Smooth muscle cell (in vitro differentiated cells): ENCODE measurements around the gene CAPZA1. TPM values are rescaled to one million over a fixed set of nuclear protein-coding genes. Genes with fewer than 3 reads are reported as not detected.

Experiments
- DNase-seq: peaks from one replicate; lab custom pipeline; 2025; ENCODE audit not compliant: unreplicated experiment; lab: John Stamatoyannopoulos, UW
- H2AFZ ChIP-seq: fragments of 200-600 bp; sonication (generic); 2 replicates; pipeline ENCODE4 v1.6.0; 2016; ENCODE audit warnings: antibody characterized with exemption, low read depth, mild to moderate bottlenecking
- H3F3A ChIP-seq: fragments of 200-600 bp; sonication (generic); 2 replicates; pipeline ENCODE4 v1.6.0; 2017; ENCODE audit warnings: antibody characterized with exemption, low read depth
- H3K27ac ChIP-seq: fragments of 200-600 bp; sonication (generic); 2 replicates; pipeline ENCODE4 v1.5.1; 2016; ENCODE audit warnings: low read depth, mild to moderate bottlenecking
- H3K27me3 ChIP-seq: fragments of 200-600 bp; sonication (generic); 2 replicates; pipeline ENCODE4 v1.6.1; 2016; ENCODE audit warnings: low read depth, mild to moderate bottlenecking
- H3K36me3 ChIP-seq: fragments of 200-600 bp; sonication (generic); 2 replicates; pipeline ENCODE4 v1.5.1; 2016; ENCODE audit warnings: low read depth
- H3K4me1 ChIP-seq: fragments of 200-600 bp; sonication (generic); 2 replicates; pipeline ENCODE4 v1.5.1; 2016; ENCODE audit warnings: low read depth
- H3K4me2 ChIP-seq: fragments of 200-600 bp; sonication (generic); 2 replicates; pipeline ENCODE4 v1.6.0; 2016; ENCODE audit warnings: mild to moderate bottlenecking
- H3K4me3 ChIP-seq: fragments of 200-600 bp; sonication (generic); 2 replicates; pipeline ENCODE4 v1.5.1; 2016; ENCODE audit warnings: mild to moderate bottlenecking
- H3K79me2 ChIP-seq: fragments of 200-600 bp; sonication (generic); 2 replicates; pipeline ENCODE4 v1.6.0; 2016; ENCODE audit warnings: low read depth, mild to moderate bottlenecking
- H3K9ac ChIP-seq: fragments of 200-600 bp; sonication (generic); 2 replicates; pipeline ENCODE4 v1.6.0; 2016; ENCODE audit warnings: low read depth
- H3K9me3 ChIP-seq: fragments of 200-600 bp; sonication (generic); replicated peaks from 2 replicates; pipeline ENCODE4 v1.5.1; 2016; ENCODE audit warnings: low read depth
- H4K20me1 ChIP-seq: fragments of 200-600 bp; sonication (generic); 2 replicates; pipeline ENCODE4 v1.6.0; 2016; ENCODE audit warnings: low read depth
- CTCF ChIP-seq: fragments of 200-600 bp; sonication (generic); IDR thresholded peaks from 2 replicates; pipeline ENCODE4 v1.5.1; 2017; ENCODE audit warnings: borderline replicate concordance, mild to moderate bottlenecking, antibody characterized with exemption; ENCODE audit not compliant: insufficient read depth, poor library complexity, severe bottlenecking
- WGBS: methylation state at CpG from one replicate; pipeline ENCODE4 v1.1.7; 2016; ENCODE audit warnings: low lambda C conversion rate; 5-methylcytosine and 5-hydroxymethylcytosine counted together
- polyA plus RNA-seq: library from polyadenylated mRNA; unstranded; fragments of >200 nt; fragmentation: Nextera tagmentation; extraction: Ambion mirVana; gene quantifications from 2 replicates; pipeline ENCODE4 v1.2.1, GENCODE V29; 2016
- total RNA-seq: library from RNA; depleted of rRNA; stranded (reverse); fragments of >200 nt; gene quantifications from 2 replicates; pipeline ENCODE4 v1.2.3, GENCODE V29; 2014

The CAPZA1 gene
- total and polyA plus RNA-seq, 2 experiments from 2014 or later = 100 to 264 TPM

GRCh38 chr1:112712701-112713128, 93.1 kb downstream of the CAPZA1 start:
- no peak overlapping the region for H2AFZ ChIP-seq
- no peak overlapping the region for H3K4me3 ChIP-seq
- no peak overlapping the region for H3K27ac ChIP-seq
- no peak for TF ChIP-seq CTCF
- no peaks in the 10 kb centered on the region for H3F3A ChIP-seq
- H3K27me3 ChIP-seq = no peaks in the 10 kb centered on the region
- no peaks in the 10 kb centered on the region for H3K9me3 ChIP-seq
- no peak overlapping the region for H3K4me2 ChIP-seq
- 86% methylated on average over 9 of the region's 9 CpGs for WGBS
- no peaks in the 10 kb centered on the region for H3K79me2 ChIP-seq
- no peaks in the 10 kb centered on the region for H3K36me3 ChIP-seq
- no peak overlapping the region for H3K9ac ChIP-seq
- H3K4me1 ChIP-seq = peaks cover 12% of the 10 kb centered on the region
- DNase-seq = no peak
- no peaks in the 10 kb centered on the region for H4K20me1 ChIP-seq

- WGBS = 47% methylated on average over 14 of the region's 14 CpGs
- Histone ChIP-seq H3K9ac (no peak overlapping the region), H3K4me3 (peak overlapping the region; percentile 61)
These were observed 94.1 kb downstream of the CAPZA1 start for GRCh38 chr1:112713466-112714312.

GRCh38 chr1:112714313-112715263, 95.0 kb downstream of the CAPZA1 start:
- H3K9ac ChIP-seq = no peak overlapping the region
- no peaks in the 10 kb centered on the region for H3K79me2 ChIP-seq
- DNase-seq = peak; percentile 52

More at GRCh38 chr1:112713466-112714312, 94.1 kb downstream of the CAPZA1 start:
- Histone ChIP-seq H3K27me3 (no peaks in the 10 kb centered on the region), H2AFZ (peak overlapping the region; percentile 79), H3K79me2 (no peaks in the 10 kb centered on the region), H3K27ac (no peak overlapping the region), H4K20me1 (no peaks in the 10 kb centered on the region), H3K4me2 (peak overlapping the region; percentile 87), H3K36me3 (no peaks in the 10 kb centered on the region), H3K9me3 (no peaks in the 10 kb centered on the region), H3F3A (no peaks in the 10 kb centered on the region), H3K4me1 (peaks cover 11% of the 10 kb centered on the region)
- no peak for DNase-seq
- TF ChIP-seq CTCF = no peak

More at GRCh38 chr1:112714313-112715263, 95.0 kb downstream of the CAPZA1 start:
- 1% methylated on average over 84 of the region's 86 CpGs for WGBS
- H2AFZ ChIP-seq = peak overlapping the region; percentile 79
- no peaks in the 10 kb centered on the region for H4K20me1 ChIP-seq
- H3K9me3 ChIP-seq = no peaks in the 10 kb centered on the region
- H3F3A ChIP-seq = no peaks in the 10 kb centered on the region
- peak overlapping the region; percentile 87 for H3K4me2 ChIP-seq
- no peak for TF ChIP-seq CTCF
- peaks cover 11% of the 10 kb centered on the region for H3K4me1 ChIP-seq
- no peak overlapping the region for H3K27ac ChIP-seq
- no peaks in the 10 kb centered on the region for H3K36me3 ChIP-seq
- peak overlapping the region; percentile 61 for H3K4me3 ChIP-seq
- H3K27me3 ChIP-seq = peaks cover 2% of the 10 kb centered on the region
